NCI-H82 (cell line): ENCODE measurements around the gene HES4.
A peak's percentile ranks its signal among the peaks of the same experiment; 100 is the strongest.

ENCODE experiments used
- DNase-seq: peaks from one replicate; lab custom pipeline; 2025; lab: John Stamatoyannopoulos, UW

HES4 gene, protein sequence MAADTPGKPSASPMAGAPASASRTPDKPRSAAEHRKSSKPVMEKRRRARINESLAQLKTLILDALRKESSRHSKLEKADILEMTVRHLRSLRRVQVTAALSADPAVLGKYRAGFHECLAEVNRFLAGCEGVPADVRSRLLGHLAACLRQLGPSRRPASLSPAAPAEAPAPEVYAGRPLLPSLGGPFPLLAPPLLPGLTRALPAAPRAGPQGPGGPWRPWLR

DNA sequence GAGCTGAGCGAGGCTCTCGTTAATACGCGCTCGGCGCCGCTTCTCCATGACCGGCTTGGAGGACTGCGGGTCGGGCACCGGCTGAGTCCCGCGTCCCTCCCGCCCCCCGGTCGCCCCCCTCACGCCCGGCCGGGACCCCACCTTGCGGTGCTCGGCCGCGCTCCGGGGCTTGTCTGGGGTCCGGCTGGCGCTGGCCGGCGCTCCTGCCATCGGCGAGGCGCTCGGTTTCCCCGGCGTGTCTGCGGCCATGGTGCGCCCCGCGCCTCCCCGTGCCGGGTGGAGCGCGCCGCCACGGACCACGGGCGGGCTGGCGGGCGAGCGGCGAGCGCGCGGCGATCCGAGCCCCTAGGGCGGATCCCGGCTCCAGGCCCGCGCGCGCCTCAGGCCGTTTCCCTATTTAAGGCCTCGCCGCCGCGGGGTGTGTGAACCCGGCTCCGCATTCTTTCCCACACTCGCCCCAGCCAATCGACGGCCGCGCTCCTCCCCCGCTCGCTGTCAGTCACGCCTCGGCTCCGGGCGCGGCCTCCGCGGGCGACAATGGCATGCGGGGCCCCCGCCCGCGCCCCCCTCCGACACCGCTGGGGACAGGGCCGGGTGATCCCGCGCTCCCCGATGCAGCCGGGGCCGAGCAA is at the start of gene HES4:
HES4 (minus strand) TSS at position 373 of the 632 bp plus-strand sequence; CDS start at position 249, 124 bp downstream.
- DNase-seq: peak; percentile 91

DNA sequence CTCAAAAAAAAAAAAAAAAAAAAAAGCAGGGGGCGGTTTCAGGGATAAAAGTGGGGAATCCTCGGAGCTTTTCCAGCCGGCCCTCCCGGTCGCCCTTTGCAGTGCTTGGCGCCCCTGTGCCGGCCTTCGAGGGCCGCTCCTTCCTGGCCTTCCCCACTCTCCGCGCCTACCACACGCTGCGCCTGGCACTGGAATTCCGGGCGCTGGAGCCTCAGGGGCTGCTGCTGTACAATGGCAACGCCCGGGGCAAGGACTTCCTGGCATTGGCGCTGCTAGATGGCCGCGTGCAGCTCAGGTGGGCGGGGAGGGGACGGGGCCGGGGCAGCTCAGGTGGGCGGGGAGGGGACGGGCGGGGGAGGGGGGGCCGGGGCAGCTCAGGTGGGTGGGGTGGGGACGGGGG is 48.9 kb upstream of the HES4 start:
- DNase-seq: no peak

DNA sequence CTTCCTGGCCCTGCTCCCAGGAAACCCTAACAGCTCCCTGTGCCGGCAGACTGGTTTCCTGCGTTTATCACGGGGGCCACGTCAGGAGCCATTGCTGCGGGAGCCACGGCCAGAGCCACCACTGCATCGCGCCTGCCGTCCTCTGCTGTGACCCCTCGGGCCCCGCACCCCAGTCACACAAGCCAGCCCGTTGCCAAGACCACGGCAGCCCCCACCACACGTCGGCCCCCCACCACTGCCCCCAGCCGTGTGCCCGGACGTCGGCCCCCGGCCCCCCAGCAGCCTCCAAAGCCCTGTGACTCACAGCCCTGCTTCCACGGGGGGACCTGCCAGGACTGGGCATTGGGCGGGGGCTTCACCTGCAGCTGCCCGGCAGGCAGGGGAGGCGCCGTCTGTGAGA is 48.1 kb upstream of the HES4 start:
- DNase-seq: no peak

DNA sequence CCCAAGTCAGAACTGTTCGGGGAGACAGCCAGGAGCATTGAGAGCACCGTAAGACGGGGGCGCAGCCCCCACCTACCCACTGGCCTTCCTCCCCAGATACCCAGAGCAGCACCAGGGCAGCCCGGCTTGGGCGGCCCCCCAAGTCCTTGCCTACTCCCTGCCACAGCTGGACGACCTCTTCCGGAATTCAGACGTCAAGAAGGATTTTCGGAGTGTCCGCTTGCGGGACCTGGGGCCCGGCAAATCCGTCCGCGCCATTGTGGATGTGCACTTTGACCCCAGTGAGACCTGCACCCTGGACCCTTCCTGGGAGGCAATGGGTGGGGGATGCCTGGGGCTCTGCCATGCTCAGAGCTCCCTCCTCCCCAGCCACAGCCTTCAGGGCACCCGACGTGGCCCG is 47.5 kb upstream of the HES4 start:
- DNase-seq: no peak

DNA sequence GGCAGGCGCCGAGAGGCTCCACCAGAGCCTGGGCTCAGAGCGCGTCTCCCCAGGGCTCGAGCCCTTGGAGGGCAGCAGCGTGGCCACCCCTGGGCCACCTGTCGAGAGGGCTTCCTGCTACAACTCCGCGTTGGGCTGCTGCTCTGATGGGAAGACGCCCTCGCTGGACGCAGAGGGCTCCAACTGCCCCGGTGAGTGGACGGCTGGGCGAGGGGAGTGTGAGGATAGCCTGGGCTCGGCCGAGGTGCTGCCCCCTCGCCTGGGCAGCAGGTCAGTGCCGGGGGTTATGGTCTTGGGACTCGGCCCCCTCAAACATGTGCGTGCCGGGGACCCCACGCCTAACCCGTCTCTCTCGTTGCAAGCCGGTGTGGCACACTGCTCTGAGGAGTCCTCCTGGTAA is 46.9 kb upstream of the HES4 start:
- DNase-seq: no peak

DNA sequence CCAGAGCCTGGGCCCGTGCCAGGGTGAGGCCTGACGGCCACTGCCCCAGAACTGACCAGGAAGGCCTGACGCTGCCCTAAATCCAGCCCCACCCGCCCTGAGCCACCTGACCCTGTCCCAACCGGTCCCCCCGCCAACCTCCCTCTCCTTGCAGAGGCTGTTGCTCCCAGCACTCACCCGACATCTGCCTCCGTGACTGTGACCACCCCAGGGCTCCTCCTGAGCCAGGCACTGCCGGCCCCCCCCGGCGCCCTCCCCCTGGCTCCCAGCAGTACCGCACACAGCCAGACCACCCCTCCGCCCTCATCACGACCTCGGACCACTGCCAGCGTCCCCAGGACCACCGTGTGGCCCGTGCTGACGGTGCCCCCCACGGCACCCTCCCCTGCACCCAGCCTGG is 46.3 kb upstream of the HES4 start:
- DNase-seq: no peak

DNA sequence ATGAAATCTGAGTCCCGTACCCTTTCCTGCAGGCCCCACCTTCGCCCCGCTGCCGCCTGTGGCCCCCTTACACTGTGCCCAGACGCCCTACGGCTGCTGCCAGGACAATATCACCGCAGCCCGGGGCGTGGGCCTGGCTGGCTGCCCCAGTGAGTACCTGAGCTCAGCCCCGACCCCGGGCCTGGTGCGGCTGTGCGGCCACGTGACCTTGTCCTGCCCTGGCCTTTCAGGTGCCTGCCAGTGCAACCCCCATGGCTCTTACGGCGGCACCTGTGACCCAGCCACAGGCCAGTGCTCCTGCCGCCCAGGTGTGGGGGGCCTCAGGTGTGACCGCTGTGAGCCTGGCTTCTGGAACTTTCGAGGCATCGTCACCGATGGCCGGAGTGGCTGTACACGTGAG is 45.2 kb upstream of the HES4 start:
- no peak for DNase-seq

DNA sequence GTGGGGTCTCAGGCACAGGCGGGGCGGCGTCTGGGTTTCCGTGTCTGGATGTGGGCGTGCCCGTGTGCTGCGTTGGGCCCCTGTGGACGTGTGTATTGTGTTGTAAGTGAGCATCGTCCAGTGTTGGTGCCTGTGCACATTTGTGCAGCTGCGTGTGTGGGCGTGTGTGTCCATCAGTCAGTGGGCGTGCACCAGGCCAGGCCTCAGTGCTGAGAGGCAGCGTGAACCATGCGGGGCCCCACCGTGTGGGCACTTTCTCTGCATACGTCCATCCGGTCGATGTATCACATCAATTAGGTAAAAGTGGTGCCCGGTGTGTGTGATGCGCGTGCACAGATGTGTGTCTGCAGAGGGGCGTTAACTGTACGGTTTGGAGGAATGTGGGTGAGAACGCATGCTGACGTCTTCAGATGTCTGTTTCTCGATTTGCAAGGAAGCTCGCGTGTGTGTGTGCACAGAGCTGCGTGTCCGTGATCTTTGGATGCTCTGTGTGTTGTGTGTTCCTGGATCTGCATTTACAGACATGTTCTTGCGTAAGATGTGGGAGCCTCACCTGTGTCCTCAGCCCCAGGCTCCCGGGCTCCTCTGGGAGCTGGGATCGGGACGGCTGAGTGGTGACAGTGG is 44.7 kb upstream of the HES4 start:
- no peak for DNase-seq

DNA sequence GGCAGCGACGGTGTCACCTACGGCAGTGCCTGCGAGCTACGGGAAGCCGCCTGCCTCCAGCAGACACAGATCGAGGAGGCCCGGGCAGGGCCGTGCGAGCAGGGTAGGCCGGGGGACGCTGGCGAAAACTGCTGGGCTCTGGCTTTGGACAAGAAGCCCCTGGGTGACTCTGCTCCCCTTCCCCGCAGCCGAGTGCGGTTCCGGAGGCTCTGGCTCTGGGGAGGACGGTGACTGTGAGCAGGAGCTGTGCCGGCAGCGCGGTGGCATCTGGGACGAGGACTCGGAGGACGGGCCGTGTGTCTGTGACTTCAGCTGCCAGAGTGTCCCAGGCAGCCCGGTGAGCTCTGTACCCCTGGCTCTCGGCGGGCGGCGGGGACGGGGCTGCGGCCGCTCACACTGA is 44.0 kb upstream of the HES4 start:
- DNase-seq: no peak

DNA sequence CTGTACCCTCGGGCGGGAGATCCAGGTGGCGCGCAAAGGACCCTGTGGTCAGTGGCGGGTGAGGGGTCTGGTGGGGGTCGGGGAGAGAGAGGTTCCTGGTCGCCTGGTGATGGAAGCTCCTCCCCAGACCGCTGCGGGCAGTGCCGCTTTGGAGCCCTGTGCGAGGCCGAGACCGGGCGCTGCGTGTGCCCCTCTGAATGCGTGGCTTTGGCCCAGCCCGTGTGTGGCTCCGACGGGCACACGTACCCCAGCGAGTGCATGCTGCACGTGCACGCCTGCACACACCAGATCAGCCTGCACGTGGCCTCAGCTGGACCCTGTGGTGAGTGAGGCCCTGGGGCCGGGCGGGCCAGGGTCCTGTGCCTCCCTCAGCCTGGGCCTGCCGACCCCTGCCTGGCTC is 43.5 kb upstream of the HES4 start:
- DNase-seq: no peak

DNA sequence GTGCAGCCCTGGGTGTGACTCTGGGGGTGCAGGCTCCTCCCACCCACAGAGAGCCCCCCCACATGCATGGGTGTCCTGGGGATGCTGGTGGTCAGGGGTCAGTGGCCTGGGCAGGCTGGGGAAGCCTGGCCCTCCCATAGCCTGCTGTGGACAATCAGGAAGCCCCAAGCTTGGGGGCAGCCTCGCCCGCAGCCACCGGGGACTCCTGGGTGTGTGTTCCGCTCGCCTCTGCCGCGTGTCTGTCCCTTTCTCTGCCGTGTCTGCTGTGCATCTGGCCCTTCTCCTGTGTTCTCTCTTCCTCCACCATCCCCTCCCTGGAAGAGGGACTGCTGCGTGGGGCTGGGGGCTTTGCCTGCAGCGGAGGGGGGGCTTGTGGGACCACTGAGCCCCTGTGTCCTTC is 42.9 kb upstream of the HES4 start:
- DNase-seq: no peak

DNA sequence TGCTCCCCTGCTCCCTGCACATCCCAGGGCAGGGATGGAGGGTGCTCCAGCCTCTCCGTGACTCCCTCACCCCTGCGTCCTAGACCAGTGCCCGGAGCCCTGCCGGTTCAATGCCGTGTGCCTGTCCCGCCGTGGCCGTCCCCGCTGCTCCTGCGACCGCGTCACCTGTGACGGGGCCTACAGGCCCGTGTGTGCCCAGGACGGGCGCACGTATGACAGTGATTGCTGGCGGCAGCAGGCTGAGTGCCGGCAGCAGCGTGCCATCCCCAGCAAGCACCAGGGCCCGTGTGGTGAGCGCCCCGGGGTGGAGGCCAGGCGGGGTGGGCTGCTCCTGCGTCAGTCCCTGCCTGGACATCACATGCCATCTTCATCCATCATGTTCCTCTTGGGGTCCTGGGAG is 42.0 kb upstream of the HES4 start:
- no peak for DNase-seq

DNA sequence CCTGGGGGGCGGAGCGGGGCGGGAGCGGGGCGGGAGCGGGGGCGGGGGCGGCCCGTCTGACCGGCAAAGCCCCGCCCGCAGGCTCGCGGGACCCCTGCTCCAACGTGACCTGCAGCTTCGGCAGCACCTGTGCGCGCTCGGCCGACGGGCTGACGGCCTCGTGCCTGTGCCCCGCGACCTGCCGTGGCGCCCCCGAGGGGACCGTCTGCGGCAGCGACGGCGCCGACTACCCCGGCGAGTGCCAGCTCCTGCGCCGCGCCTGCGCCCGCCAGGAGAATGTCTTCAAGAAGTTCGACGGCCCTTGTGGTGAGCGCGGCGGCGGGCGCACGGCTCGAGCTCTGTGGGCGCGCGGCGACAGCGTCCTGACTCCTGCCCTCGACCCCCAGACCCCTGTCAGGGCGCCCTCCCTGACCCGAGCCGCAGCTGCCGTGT is 41.2 kb upstream of the HES4 start:
- peak; percentile 61 for DNase-seq

DNA sequence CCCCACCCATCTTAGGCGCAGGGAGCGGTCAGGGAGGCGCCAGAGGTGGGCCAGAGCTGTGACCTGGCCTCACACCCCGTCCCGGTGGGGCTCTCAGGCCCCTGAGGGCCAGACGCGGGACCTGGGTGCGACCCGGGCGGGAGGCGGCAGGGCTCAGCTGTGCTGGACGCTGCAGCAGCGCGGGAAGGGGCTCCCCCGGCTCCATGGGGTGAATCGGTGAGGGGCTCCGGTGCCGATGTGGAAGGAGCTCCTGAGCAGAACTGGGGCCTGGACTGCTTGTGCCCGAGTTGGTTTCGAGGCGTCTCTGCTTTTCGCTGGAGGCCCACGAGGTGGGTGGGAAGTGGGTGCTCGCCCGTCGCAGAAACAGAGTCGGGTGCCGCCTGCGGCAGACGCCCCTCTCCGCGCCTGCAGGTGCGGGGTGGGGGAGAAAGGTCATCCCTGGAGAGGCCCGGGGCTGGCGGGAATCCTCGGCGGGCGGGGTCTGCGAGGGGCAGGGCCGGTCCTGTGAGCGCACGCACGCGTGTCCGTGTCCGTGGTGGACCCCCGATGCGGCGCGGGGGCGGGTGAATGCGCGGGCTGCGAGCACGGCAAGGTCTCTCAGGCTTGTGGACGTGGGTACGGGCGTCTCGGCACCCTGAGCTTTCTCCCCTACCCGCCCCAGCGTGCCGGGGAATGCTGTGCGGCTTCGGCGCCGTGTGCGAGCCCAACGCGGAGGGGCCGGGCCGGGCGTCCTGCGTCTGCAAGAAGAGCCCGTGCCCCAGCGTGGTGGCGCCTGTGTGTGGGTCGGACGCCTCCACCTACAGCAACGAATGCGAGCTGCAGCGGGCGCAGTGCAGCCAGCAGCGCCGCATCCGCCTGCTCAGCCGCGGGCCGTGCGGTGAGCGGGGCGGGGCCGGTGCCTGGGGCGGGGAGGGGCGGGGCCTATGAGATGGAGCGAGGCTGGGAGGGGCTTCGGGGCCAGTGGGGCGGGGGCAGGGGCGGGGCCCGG is 40.4 kb upstream of the HES4 start:
- DNase-seq: peak; percentile 83

DNA sequence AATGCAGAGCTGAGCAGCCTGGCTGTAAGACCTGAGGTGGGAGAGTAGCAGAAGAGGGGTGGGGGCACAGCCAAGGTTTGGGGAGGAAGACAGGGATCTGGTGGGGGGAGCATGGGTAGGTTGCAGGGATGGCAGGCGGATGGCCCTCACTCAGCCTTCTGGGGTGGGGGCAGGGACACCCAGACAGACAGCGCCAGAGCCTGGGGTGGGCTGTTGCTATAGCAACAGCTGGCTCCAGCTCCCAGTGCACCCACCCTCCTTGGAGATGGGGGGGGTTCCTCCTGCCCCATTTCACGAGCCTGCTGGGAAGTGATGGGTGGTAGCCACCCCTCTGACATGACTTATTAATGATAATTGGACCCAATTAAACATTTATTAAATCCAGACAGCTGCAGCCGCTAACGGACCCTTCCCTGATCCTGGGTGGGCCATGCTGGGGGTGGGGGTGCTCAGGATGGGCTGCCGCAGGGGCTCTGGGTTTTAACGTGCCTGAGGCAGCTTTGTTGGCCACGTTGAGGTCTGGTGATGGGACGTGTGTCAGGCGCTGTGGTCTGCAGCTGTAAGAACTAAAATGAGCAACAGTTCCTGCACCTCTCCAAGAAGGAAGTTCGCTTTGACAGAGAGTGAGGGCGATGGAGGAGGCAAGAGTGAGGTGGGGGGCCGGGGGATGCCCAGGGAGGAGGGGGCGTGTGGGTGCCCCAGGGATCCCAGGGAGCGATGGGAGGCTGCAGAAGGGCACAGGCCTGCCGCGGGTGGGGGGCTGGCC is 39.4 kb upstream of the HES4 start:
- no peak for DNase-seq

DNA sequence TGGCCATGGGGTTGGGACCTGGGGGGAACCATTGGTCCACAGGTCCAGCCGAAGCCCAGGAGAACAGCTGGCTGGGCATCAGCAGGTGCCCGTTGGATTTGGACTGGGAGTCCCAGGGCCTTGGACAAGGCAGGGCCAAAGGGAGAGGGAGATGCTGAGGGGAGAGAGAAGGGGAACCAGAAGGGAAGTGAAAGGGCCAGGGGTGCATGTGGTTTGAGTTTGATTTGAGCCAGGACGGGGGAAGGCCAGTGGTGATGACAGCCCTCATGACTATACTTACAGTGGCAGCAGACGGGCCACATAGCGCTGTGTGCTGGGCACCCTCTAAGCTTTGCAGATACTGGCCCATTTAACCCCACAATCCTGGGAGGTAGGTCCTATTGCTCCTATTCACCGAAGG is 38.8 kb upstream of the HES4 start:
- DNase-seq: no peak

DNA sequence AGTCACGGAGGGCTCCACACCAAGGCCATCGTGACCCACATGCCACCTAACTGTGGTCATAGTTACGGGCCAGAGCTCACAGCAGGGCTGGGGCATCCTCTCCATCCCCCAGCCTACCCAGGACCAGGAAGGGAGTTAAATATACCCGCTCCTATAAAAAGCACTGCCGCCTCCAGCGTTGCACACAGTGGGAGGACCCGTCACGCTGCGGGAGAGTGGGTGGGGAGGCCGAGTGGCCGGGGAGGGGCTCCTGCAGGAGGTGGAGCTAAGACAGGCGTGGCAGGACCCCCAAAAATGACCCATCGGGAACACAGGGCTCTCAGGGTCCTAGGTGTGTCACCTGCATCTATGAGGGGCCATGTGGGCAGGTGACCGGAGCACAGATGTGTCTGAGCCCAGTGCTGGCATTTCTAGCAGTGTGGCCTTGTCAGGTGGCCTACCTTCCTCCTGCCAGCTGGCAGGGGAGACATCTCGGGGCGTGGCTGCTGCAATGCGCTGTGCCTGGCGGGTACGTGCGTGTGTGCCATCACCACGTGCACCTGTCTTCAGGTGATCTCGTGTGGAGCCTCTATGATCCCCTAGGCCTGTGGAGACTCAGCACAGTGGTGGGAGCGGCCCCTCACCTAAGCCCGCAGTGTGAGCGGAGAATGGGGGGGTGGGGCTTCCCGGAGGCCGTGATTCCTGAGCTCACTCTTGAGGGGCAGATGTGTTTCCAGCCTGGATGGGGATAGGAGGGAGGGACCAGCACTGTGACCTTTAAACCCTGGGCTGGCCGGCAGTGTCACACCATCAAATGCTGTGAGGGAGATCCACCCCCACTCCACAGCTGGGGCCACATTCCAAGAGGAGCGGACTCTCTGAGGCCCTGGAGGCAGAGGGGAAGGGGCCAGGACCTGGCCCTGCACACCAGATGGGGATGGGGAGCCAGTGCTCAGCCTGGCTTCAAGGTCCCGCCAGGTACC is 37.8 kb upstream of the HES4 start:
- DNase-seq: no peak

DNA sequence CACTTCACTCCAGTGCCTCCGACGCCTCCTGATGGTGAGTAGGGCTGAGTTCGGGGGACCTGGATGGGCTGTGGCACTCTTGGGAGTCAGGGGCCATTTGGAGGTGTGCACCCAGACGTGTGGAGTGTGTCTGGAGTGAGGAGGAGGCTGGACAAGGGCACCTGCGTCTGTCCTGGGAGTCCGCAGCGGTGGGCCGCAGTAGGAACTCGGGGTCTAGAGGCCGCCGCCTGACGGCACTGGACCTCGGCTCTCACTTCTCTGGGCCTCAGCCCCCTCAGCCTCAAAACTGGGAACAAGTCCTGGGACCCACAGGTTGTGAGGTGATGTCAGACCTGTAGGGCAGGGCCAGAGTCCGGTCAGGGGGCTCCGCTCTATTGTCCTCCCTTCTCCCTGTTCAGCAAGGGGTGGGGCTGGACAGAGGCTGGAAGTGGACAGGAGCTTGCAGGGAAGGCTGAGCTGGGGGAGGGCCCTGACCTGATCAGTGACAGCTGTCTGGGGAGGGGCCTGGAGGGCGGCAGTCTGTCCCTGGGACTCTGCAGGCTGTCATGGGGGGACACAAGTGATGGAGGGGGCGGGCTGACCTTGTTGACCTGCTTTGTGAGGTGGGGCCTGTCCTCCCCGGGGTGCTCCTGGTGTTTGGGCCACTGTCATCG is 35.5 kb upstream of the HES4 start:
- DNase-seq: no peak

DNA sequence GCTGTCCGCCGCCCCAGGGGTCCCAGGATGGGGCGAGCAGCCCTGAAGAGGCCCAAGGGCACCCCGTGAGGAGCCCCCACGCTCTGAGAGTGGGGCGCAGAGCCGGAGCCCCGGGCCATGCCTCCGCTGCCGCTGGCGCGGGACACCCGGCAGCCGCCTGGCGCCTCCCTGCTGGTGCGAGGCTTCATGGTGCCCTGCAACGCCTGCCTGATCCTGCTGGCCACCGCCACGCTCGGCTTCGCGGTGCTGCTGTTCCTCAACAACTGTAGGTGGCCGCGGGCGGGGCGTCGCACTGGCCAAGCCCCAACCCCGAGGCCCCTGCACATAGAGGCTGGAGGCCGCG is 34.5 kb upstream of the HES4 start:
- no peak for DNase-seq
